Thyroid gland (tissue), 4 donors: ENCODE measurements around the gene PLET1. TPM values are rescaled to one million over a fixed set of nuclear protein-coding genes. Genes with fewer than 3 reads are reported as not detected.

ENCODE experiments used
- DNase-seq, 2 donors: peaks; one replicate each; pipeline ENCODE4 v3.0.0-alpha.2; 2019
- H3K27ac ChIP-seq, 3 donors: fragments of 200-600 bp; sonication (generic); 1 replicate in 2 of 3; 2 replicates in 1 of 3; pipeline ENCODE4 v1.5.1; 2016 to 2019; ENCODE audit warnings: mild to moderate bottlenecking in 1 of 3, moderate library complexity in 1 of 3
- H3K27me3 ChIP-seq: fragments of 200-600 bp; sonication (generic); one replicate; pipeline ENCODE4 v1.5.1; 2019
- H3K36me3 ChIP-seq, 2 donors: fragments of 200-600 bp; sonication (generic); one replicate each; pipeline ENCODE4 v1.5.1; 2016 to 2019
- H3K4me1 ChIP-seq, 2 donors: fragments of 200-600 bp; sonication (generic); one replicate each; pipeline ENCODE4 v1.5.1; 2017 to 2019
- H3K4me3 ChIP-seq, 3 donors: fragments of 200-600 bp; sonication (generic); replicated peaks in 1 of 3; 1 replicate in 2 of 3; 2 replicates in 1 of 3; pipeline ENCODE4 v1.5.1; 2016; ENCODE audit warnings: mild to moderate bottlenecking in 1 of 3
- H3K9me3 ChIP-seq: fragments of 200-600 bp; sonication (generic); one replicate; pipeline ENCODE4 v1.5.1; 2017
- CTCF ChIP-seq, 6 experiments: fragments of 200-600 bp in 3 of 6; fragments of 450-650 bp in 3 of 6; sonication (generic) in 3 of 6; IDR thresholded peaks; one replicate each; pipeline ENCODE4 v1.5.1; 2016 to 2019; ENCODE audit warnings: antibody characterized with exemption in 6 of 6, mild to moderate bottlenecking in 2 of 6, inconsistent platforms in 1 of 6, moderate library complexity in 1 of 6
- POLR2A ChIP-seq, 2 donors: fragments of 450-650 bp; IDR thresholded peaks; one replicate each; pipeline ENCODE4 v1.6.1; 2017; ENCODE audit warnings: antibody characterized with exemption in 2 of 2, mild to moderate bottlenecking in 2 of 2, moderate library complexity in 1 of 2
- WGBS, 2 donors: methylation state at CpG; one replicate each; pipeline ENCODE4 v1.1.5; 2017; 5-methylcytosine and 5-hydroxymethylcytosine counted together
- intact Hi-C: fragments of 100-400 bp; cut with DNase I; formaldehyde crosslinking; loops from one replicate; pipeline ENCODE4 v1.15.1; 2023
- total RNA-seq, 4 donors: library from RNA; depleted of rRNA; stranded (reverse); fragments of >200 nt; gene quantifications; one replicate each; pipeline ENCODE4 v1.2.3, GENCODE V29; 2016

The PLET1 gene
- total RNA-seq, 4 donors from 2014 or later: not detected

GRCh38 chr11:112235750-112236390 is 24.8 kb downstream of the PLET1 start:
- TF ChIP-seq POLR2A (IDR thresholded peaks at IDR 0.05) (no peak), CTCF (IDR thresholded peaks at IDR 0.05) (no peak)
- Histone ChIP-seq H3K36me3 (peaks cover 17 to 40% of the 10 kb centered on the region in 2 donors), H3K27me3 (no peaks in the 10 kb centered on the region), H3K4me1 (no peaks in the 10 kb centered on the region), H3K4me3 (no peak overlapping the region), H3K9me3 (no peaks in the 10 kb centered on the region), H3K27ac (no peak overlapping the region)
- 94 to 96% methylated on average over 8 of the region's 8 CpGs for WGBS, 2 donors
- intact Hi-C loops: no loop called here
- no peak for DNase-seq

DNA sequence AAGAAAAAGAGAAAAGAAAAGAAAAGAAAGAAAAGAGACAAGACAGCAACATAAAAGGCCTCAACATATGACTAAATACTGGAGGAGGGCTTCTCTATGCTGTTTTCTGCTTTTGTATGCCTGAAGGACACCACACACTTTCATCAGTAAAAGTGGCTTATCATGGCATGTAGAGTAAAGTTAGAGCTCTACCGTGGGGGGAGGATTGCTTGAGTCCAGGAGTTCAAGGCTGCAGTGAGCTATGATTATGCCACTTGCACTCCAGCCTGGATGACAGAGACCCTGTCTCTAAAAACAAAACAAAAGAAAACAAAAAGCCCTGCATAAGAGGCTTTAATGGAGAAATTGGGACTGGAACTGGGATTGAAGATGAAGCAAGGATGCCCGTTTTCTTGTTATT is 28.7 kb downstream of the PLET1 start:
- 80 to 83% methylated on average over 2 of the region's 2 CpGs for WGBS, 2 donors
- no peak for DNase-seq
- Histone ChIP-seq H3K4me3 (no peak overlapping the region), H3K4me1 (peaks cover 6 to 10% of the 10 kb centered on the region in 2 donors), H3K27me3 (no peaks in the 10 kb centered on the region), H3K27ac (no peak overlapping the region), H3K9me3 (no peaks in the 10 kb centered on the region), H3K36me3 (peaks cover 8 to 40% of the 10 kb centered on the region in 2 donors)
- TF ChIP-seq CTCF (IDR thresholded peaks at IDR 0.05) (no peak), POLR2A (IDR thresholded peaks at IDR 0.05) (no peak)
- intact Hi-C loops: no loop called here

DNA sequence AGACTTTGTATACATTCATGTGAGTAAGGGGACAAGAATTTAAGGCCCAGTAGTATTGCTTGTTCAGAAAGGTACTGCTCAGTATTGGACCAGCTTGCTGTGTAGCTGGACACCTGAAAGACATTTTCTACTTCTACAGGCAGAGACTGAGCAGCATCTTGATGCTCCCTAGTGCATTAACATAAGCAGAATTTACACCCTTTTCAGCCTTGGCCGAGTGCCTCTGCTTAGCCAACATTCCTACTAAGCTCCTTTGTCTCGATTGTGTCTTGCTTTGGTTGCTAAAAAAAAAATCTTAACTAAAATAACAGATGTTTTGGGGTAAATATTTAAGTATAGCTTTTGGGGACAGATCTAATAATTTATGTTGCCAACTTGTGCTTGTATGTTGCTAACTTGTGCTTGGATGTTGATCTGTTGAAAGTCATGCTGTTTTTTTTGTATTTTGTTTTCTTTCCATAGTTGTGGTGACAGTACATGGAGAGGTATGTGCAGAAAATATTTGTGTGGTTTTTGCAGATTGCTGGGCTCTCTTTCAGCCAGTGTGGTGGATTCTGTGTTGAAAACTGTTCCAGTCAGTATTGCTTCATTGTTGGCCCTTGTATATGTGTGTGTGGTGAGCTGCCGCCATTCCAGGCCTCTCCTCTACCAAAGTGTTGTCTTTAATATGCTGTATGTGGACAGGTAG is 30.8 kb downstream of the PLET1 start:
- Histone ChIP-seq H3K4me1 (peaks cover 8 to 11% of the 10 kb centered on the region in 2 donors), H3K9me3 (no peaks in the 10 kb centered on the region), H3K4me3 (no peak overlapping the region), H3K36me3 (peaks cover 0 to 26% of the 10 kb centered on the region in 2 donors), H3K27me3 (no peaks in the 10 kb centered on the region), H3K27ac (no peak overlapping the region)
- intact Hi-C loops: no loop called here
- WGBS, 2 donors: 75 to 76% methylated on average over 3 of the region's 3 CpGs
- DNase-seq: no peak
- TF ChIP-seq CTCF (IDR thresholded peaks at IDR 0.05) (no peak), POLR2A (IDR thresholded peaks at IDR 0.05) (no peak)

DNA sequence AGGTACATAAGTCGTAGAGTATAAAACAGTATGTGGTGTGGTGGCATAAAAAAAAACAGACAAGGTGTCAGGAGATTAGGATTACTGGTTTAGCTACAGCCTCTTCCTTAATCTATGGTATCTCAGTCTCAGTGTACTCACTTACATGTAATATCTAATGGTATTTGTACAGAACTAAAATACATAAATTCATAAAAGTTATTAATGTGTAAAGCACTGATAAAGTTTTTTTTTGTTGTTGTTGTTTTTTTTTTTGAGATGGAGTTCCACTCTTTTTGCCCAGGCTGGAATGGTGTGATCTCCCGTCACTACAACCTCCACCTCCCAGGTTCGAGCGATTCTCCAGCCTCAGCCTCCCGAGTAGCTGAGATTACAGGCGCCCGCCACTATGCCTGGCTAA is 31.5 kb downstream of the PLET1 start:
- Histone ChIP-seq H3K27me3 (no peaks in the 10 kb centered on the region), H3K9me3 (no peaks in the 10 kb centered on the region), H3K27ac (no peak overlapping the region), H3K4me3 (no peak overlapping the region), H3K4me1 (peaks cover 8 to 11% of the 10 kb centered on the region in 2 donors), H3K36me3 (peaks cover 0 to 20% of the 10 kb centered on the region in 2 donors)
- WGBS, 2 donors: 95 to 96% methylated on average over 7 of the region's 7 CpGs
- no peak for TF ChIP-seq POLR2A (IDR thresholded peaks at IDR 0.05)
- no peak for TF ChIP-seq CTCF (IDR thresholded peaks at IDR 0.05)
- intact Hi-C loops: no loop called here
- DNase-seq: no peak

GRCh38 chr11:112228706-112229105 is 32.0 kb downstream of the PLET1 start:
- Histone ChIP-seq H3K9me3 (no peaks in the 10 kb centered on the region), H3K36me3 (peaks cover 0 to 16% of the 10 kb centered on the region in 2 donors), H3K27ac (no peak overlapping the region), H3K4me3 (no peak overlapping the region), H3K4me1 (peaks cover 8 to 11% of the 10 kb centered on the region in 2 donors), H3K27me3 (no peaks in the 10 kb centered on the region)
- 97 to 98% methylated on average over 2 of the region's 2 CpGs for WGBS, 2 donors
- TF ChIP-seq CTCF (IDR thresholded peaks at IDR 0.05) (no peak), POLR2A (IDR thresholded peaks at IDR 0.05) (no peak)
- intact Hi-C loops: no loop called here
- no peak for DNase-seq
